Parathyroid adenoma (tissue), 2 donors: Measurements from ENCODE around the gene ZNF264.

ENCODE experiments used
- H2AFZ ChIP-seq: fragments of 300-600 bp; sonication (generic); one replicate; pipeline ENCODE4 v1.7.0; 2017; ENCODE audit warnings: antibody characterized with exemption, mild to moderate bottlenecking
- H3K27ac ChIP-seq: fragments of 300-600 bp; sonication (generic); one replicate; pipeline ENCODE4 v1.7.0; 2017
- H3K27me3 ChIP-seq: fragments of 300-600 bp; sonication (generic); one replicate; pipeline ENCODE4 v1.7.0; 2017; ENCODE audit warnings: low read length; ENCODE audit not compliant: control insufficient read depth, insufficient read depth
- H3K36me3 ChIP-seq: fragments of 300-600 bp; sonication (generic); one replicate; pipeline ENCODE4 v1.7.0; 2017; ENCODE audit warnings: low read length; ENCODE audit not compliant: control insufficient read depth, insufficient read depth
- H3K4me1 ChIP-seq: fragments of 300-600 bp; sonication (generic); one replicate; pipeline ENCODE4 v1.7.0; 2017; ENCODE audit warnings: control low read depth
- H3K4me2 ChIP-seq: fragments of 300-600 bp; sonication (generic); one replicate; pipeline ENCODE4 v1.7.0; 2017; ENCODE audit warnings: low read length
- H3K4me3 ChIP-seq: fragments of 300-600 bp; sonication (generic); one replicate; pipeline ENCODE4 v1.7.0; 2017; ENCODE audit warnings: low read depth, low read length
- H3K79me2 ChIP-seq: fragments of 300-600 bp; sonication (generic); one replicate; pipeline ENCODE4 v1.7.0; 2017; ENCODE audit warnings: control low read depth
- H3K9ac ChIP-seq: fragments of 300-600 bp; sonication (generic); one replicate; pipeline ENCODE4 v1.7.0; 2017; ENCODE audit warnings: mild to moderate bottlenecking
- H3K9me3 ChIP-seq: fragments of 300-600 bp; sonication (generic); one replicate; pipeline ENCODE4 v1.7.0; 2017; ENCODE audit warnings: low read length; ENCODE audit not compliant: control insufficient read depth
- TF ChIP-seq, protein P1 (sequence below): fragments of 300-600 bp; sonication (generic); IDR thresholded peaks from one replicate; pipeline ENCODE4 v1.7.0; 2017; ENCODE audit warnings: antibody characterized with exemption, mild to moderate bottlenecking
- donor health status: primary hyperparathyroidism.

ZNF264 gene

GRCh38 chr19:57191141-57192076 is at the start of gene ZNF264:
Gene ZNF264, plus strand, starts transcription at chr19:57191500. Its CDS starts 414 bp downstream, at chr19:57191914.
- Histone ChIP-seq H3K4me1 (peaks cover 11% of the 10 kb centered on the region), H3K36me3 (no peaks in the 10 kb centered on the region)

DNA sequence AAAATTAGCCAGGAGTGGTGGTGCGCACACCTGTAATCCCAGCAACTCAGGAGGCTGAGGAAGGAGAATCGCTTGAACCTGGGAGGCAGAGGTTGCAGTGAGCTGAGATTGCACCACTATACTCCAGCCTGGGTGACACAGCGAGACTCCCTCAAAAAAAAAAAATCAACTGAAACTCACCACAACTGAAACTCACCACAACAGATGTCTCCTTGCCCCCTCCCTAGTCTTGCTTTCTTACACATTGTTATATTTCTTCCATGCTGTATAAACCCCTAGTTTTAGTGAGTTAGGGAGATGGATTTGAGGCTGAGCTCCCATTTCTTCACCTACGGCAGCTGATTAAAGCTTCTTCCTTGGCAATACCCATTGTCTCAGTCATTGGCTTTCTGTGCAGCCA is 49.6 kb upstream of the ZNF264 start:
- no peaks in the 10 kb centered on the region for H3K79me2 ChIP-seq
- TF ChIP-seq, protein P1, sequence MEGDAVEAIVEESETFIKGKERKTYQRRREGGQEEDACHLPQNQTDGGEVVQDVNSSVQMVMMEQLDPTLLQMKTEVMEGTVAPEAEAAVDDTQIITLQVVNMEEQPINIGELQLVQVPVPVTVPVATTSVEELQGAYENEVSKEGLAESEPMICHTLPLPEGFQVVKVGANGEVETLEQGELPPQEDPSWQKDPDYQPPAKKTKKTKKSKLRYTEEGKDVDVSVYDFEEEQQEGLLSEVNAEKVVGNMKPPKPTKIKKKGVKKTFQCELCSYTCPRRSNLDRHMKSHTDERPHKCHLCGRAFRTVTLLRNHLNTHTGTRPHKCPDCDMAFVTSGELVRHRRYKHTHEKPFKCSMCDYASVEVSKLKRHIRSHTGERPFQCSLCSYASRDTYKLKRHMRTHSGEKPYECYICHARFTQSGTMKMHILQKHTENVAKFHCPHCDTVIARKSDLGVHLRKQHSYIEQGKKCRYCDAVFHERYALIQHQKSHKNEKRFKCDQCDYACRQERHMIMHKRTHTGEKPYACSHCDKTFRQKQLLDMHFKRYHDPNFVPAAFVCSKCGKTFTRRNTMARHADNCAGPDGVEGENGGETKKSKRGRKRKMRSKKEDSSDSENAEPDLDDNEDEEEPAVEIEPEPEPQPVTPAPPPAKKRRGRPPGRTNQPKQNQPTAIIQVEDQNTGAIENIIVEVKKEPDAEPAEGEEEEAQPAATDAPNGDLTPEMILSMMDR: no peak
- no peaks in the 10 kb centered on the region for H3K36me3 ChIP-seq
- no peak overlapping the region for H3K4me2 ChIP-seq
- H3K4me3 ChIP-seq: no peak overlapping the region
- H3K27me3 ChIP-seq: no peaks in the 10 kb centered on the region
- H3K4me1 ChIP-seq: no peaks in the 10 kb centered on the region
- no peak overlapping the region for H3K27ac ChIP-seq
- no peak overlapping the region for H2AFZ ChIP-seq
- H3K9ac ChIP-seq: no peak overlapping the region
- no peaks in the 10 kb centered on the region for H3K9me3 ChIP-seq

More at GRCh38 chr19:57191141-57192076, at the start of gene ZNF264:
- Histone ChIP-seq H3K79me2 (peaks cover 48% of the 10 kb centered on the region), H3K9ac (peak within 1 kb of the TSS; percentile 98), H3K27ac (peak within 1 kb of the TSS; percentile 87), H3K4me3 (peak within 1 kb of the TSS; percentile 92), H3K9me3 (no peaks in the 10 kb centered on the region), H2AFZ (peak within 1 kb of the TSS; percentile 100), H3K4me2 (peak within 1 kb of the TSS; percentile 98), H3K27me3 (no peaks in the 10 kb centered on the region)
- TF ChIP-seq, protein P1: no peak

DNA sequence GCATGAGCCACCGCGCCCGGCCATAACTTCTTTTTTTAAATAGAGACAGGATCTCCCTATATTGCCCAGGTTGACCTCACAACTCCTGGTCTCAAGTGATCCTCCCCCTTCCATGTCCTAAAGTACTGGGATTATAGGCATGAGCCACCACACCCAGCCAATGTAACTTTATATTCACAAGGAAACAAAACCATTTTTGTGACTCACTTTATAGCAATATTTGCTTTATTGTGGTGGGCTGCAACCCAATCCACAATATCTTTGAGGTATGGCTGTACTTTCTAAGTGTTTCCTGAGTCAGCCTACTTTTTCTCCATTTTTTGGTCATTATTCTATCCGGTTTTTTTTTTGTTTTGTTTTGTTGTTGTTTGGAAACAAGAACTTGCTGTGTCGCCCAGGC is 38.4 kb upstream of the ZNF264 start:
- no peak overlapping the region for H2AFZ ChIP-seq
- no peaks in the 10 kb centered on the region for H3K36me3 ChIP-seq
- no peak overlapping the region for H3K4me3 ChIP-seq
- no peaks in the 10 kb centered on the region for H3K9me3 ChIP-seq
- no peak overlapping the region for H3K27ac ChIP-seq
- H3K4me1 ChIP-seq: no peaks in the 10 kb centered on the region
- no peak overlapping the region for H3K4me2 ChIP-seq
- no peak overlapping the region for H3K9ac ChIP-seq
- TF ChIP-seq, protein P1: no peak
- no peaks in the 10 kb centered on the region for H3K27me3 ChIP-seq
- H3K79me2 ChIP-seq: no peaks in the 10 kb centered on the region

DNA sequence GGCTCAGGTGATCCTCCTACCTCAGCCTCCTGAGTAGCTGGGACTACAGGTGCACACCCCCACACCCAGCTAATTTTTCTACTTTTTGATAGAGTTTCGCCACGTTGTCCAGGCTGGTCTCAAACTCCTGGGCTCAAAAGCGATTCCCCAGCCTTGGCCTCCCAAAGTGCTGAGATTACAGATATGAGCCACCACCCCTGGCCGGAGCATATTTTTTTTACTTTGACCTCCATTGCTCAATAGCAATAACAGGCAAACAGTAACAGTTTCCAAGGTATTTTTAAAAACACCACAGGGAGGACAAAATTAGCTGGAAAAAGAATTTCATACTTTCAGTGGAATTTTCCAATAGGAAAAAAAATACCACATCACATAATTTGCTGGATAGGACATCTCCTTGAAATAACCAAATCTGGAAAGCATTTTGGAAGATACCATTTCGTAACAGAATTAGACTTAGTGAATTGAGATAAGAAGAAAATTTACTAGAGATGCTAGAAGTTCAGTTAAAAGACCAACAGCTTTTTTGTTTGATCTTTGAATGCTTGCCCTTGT is 29.2 kb upstream of the ZNF264 start:
- H3K4me1 ChIP-seq: no peaks in the 10 kb centered on the region
- TF ChIP-seq, protein P1: no peak
- H3K27ac ChIP-seq: no peak overlapping the region

More for the DNA sequence above, 29.2 kb upstream of the ZNF264 start:
- H2AFZ ChIP-seq: no peak overlapping the region
- no peaks in the 10 kb centered on the region for H3K9me3 ChIP-seq
- no peak overlapping the region for H3K9ac ChIP-seq
- no peaks in the 10 kb centered on the region for H3K79me2 ChIP-seq
- no peaks in the 10 kb centered on the region for H3K36me3 ChIP-seq
- H3K4me2 ChIP-seq: no peak overlapping the region
- H3K4me3 ChIP-seq: no peak overlapping the region
- no peaks in the 10 kb centered on the region for H3K27me3 ChIP-seq
